Psoas muscle (tissue), 8 donors: ENCODE results near the gene B4GALT1. TPM values are rescaled to one million over a fixed set of nuclear protein-coding genes. Genes with fewer than 3 reads are reported as not detected.

Source experiments
- ATAC-seq, 4 donors: fragments of 200-7000 bp; cut with Tn5 transposase; one replicate each; pipeline ENCODE4 v1.9.1; 2020; ENCODE audit warnings: moderate library complexity in 3 of 4, mild to moderate bottlenecking in 2 of 4
- DNase-seq, 2 donors: peaks; one replicate each; pipeline ENCODE4 v3.0.0-alpha.2; 2020
- H3K27ac ChIP-seq: fragments of 200-600 bp; one replicate; pipeline ENCODE4 v1.8.0; 2022
- H3K27me3 ChIP-seq, 3 donors: fragments of 200-600 bp in 1 of 3; one replicate each; pipeline versions ENCODE4 v1.6.1 to v1.8.0; 2013 to 2022; ENCODE audit warnings: low read length in 2 of 3, mild to moderate bottlenecking in 2 of 3, moderate library complexity in 1 of 3; ENCODE audit not compliant: insufficient read depth in 3 of 3
- H3K36me3 ChIP-seq, 2 donors: fragments of 200-600 bp in 1 of 2; one replicate each; pipeline versions ENCODE4 v1.6.1 to v1.8.0; 2013 to 2022; ENCODE audit warnings: low read depth in 1 of 2, mild to moderate bottlenecking in 1 of 2, moderate library complexity in 1 of 2; ENCODE audit not compliant: insufficient read depth in 1 of 2
- H3K4me1 ChIP-seq: fragments of 200-600 bp; one replicate; pipeline ENCODE4 v1.8.0; 2022
- H3K4me3 ChIP-seq: fragments of 200-600 bp; one replicate; pipeline ENCODE4 v1.8.0; 2022; ENCODE audit warnings: mild to moderate bottlenecking
- H3K9me3 ChIP-seq: fragments of 200-600 bp; one replicate; pipeline ENCODE4 v1.8.0; 2022
- CTCF ChIP-seq: fragments of 200-600 bp; IDR thresholded peaks from one replicate; pipeline ENCODE4 v1.8.0; 2022; ENCODE audit warnings: antibody characterized with exemption
- WGBS, 3 donors: extraction: QIAGEN DNeasy Blood & Tissue Kit; methylation state at CpG; one replicate each; pipeline versions ENCODE4 v1.1.6 to v1.1.7; 2013; 5-methylcytosine and 5-hydroxymethylcytosine counted together
- intact Hi-C, 2 donors: fragments of 100-400 bp; cut with DNase I; formaldehyde crosslinking; loops; one replicate each; pipeline versions ENCODE4 v1.11.0 to v1.14.2; 2022
- polyA plus RNA-seq, 3 donors: library from polyadenylated mRNA; stranded (reverse); fragments of 200-250 nt; gene quantifications; one replicate each; pipeline ENCODE4 v1.2.3, GENCODE V29; 2013
- total RNA-seq, 4 donors: library from RNA; stranded (reverse); fragmentation: NEBNext Ultra II Directional in 2 of 4; extraction: Animal tissue kit (Norgen Biotek cat#: 25700) in 2 of 4; gene quantifications; one replicate each; pipeline versions ENCODE4 v1.2.1 to v1.2.4, GENCODE V29; 2021 to 2023
- donor health status: healthy with polysubstance abuse.
- donor health status: DM: no; HTN: no; CAD: no; lungs with moderate emphysema.
- donor health status: Bipolar disorder and iron deficiency.
- donor health status: healthy.
- donor health status: DM: yes; HTN: yes; CAD: no.
- donor health status: DM: no; HTN: no; CAD: no.
- donor health status: DM: no; HTN: no; CAD: no.
- donor health status: DM: yes; HTN: yes; CAD: no.

B4GALT1 gene
- total and polyA plus RNA-seq, 7 donors = 13.0 to 28.1 (median 22.3) TPM

- H3K27ac ChIP-seq = no peak overlapping the region
- H3K4me1 ChIP-seq = peaks cover 69% of the 10 kb centered on the region
- no peaks in the 10 kb centered on the region for H3K27me3 ChIP-seq
Observed at GRCh38 chr9:33148367-33149014, 18.6 kb downstream of the B4GALT1 start.

GRCh38 chr9:33147416-33148169, 19.5 kb downstream of the B4GALT1 start:
- no peaks in the 10 kb centered on the region for H3K27me3 ChIP-seq
- DNase-seq (no peak), ATAC-seq (no peak)
- H3K9me3 ChIP-seq = no peaks in the 10 kb centered on the region
- no peak for TF ChIP-seq CTCF
- no peak overlapping the region for H3K27ac ChIP-seq
- H3K4me3 ChIP-seq = no peak overlapping the region
- intact Hi-C loops = no loop called here
- H3K4me1 ChIP-seq = peaks cover 77% of the 10 kb centered on the region
- WGBS, 3 donors = 73 to 87% (median 77%) methylated on average over 7 of the region's 7 CpGs
- no peaks in the 10 kb centered on the region for H3K36me3 ChIP-seq

More at GRCh38 chr9:33148367-33149014, 18.6 kb downstream of the B4GALT1 start:
- H3K36me3 ChIP-seq = no peaks in the 10 kb centered on the region
- H3K9me3 ChIP-seq = no peaks in the 10 kb centered on the region
- 32 to 45% (median 44%) methylated on average over 4 of the region's 4 CpGs for WGBS, 3 donors
- no peak for DNase-seq
- ATAC-seq = no peak
- no peak overlapping the region for H3K4me3 ChIP-seq
- intact Hi-C loops = no loop called here
- TF ChIP-seq CTCF = no peak

- Histone ChIP-seq H3K4me1 (peaks cover 79% of the 10 kb centered on the region), H3K27ac (peak overlapping the region; percentile 43), H3K36me3 (no peaks in the 10 kb centered on the region), H3K4me3 (no peak overlapping the region), H3K27me3 (no peaks in the 10 kb centered on the region), H3K9me3 (no peaks in the 10 kb centered on the region)
- intact Hi-C loops = no loop called here
- peak in 1 of 4 donors; percentile 55 for ATAC-seq
- 52 to 75% (median 54%) methylated on average over 2 of the region's 2 CpGs for WGBS, 3 donors
- no peak for DNase-seq
- no peak for TF ChIP-seq CTCF
Observed at GRCh38 chr9:33146298-33146697, 20.8 kb downstream of the B4GALT1 start.

GRCh38 chr9:33144551-33144950, 22.6 kb downstream of the B4GALT1 start:
- intact Hi-C loops = no loop called here
- TF ChIP-seq CTCF = no peak
- Histone ChIP-seq H3K9me3 (no peaks in the 10 kb centered on the region), H3K27me3 (no peaks in the 10 kb centered on the region), H3K27ac (no peak overlapping the region), H3K4me3 (no peak overlapping the region), H3K4me1 (peaks cover 80% of the 10 kb centered on the region), H3K36me3 (no peaks in the 10 kb centered on the region)
- DNase-seq (no peak), ATAC-seq (no peak)
- WGBS, 3 donors = 50 to 65% (median 63%) methylated on average over 3 of the region's 3 CpGs
